ENCODE data around the gene CDH13.

GRCh38 chr16:83138512-83138911, 511.7 kb downstream of the CDH13 start:
- TF ChIP-seq, protein P1, sequence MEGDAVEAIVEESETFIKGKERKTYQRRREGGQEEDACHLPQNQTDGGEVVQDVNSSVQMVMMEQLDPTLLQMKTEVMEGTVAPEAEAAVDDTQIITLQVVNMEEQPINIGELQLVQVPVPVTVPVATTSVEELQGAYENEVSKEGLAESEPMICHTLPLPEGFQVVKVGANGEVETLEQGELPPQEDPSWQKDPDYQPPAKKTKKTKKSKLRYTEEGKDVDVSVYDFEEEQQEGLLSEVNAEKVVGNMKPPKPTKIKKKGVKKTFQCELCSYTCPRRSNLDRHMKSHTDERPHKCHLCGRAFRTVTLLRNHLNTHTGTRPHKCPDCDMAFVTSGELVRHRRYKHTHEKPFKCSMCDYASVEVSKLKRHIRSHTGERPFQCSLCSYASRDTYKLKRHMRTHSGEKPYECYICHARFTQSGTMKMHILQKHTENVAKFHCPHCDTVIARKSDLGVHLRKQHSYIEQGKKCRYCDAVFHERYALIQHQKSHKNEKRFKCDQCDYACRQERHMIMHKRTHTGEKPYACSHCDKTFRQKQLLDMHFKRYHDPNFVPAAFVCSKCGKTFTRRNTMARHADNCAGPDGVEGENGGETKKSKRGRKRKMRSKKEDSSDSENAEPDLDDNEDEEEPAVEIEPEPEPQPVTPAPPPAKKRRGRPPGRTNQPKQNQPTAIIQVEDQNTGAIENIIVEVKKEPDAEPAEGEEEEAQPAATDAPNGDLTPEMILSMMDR (IDR thresholded peaks at IDR 0.05), result no peak
- TF ChIP-seq BHLHE40 (IDR thresholded peaks at IDR 0.05; ENCODE audit: low read depth, low read length) (no peak), JUN (IDR thresholded peaks at IDR 0.05) (no peak), EHF (CRISPR knock-in tag; IDR thresholded peaks at IDR 0.05) (no peak), ZFP36 (IDR thresholded peaks at IDR 0.05; ENCODE audit: borderline replicate concordance, partially characterized antibody) (no peak), POLR2A (IDR thresholded peaks at IDR 0.05; ENCODE audit: low read length) (no peak), JUNB (IDR thresholded peaks at IDR 0.05) (no peak), HDAC2 (IDR thresholded peaks at IDR 0.05) (no peak), EP300 (IDR thresholded peaks at IDR 0.05) (no peak), E2F6 (IDR thresholded peaks at IDR 0.05; ENCODE audit: borderline replicate concordance, low read depth) (no peak), MAX (IDR thresholded peaks at IDR 0.05) (no peak), RAD21 (conservative IDR thresholded peaks at IDR 0.05 in 1 of 2, IDR thresholded peaks at IDR 0.05 in 1 of 2) (no peak), CHD2 (IDR thresholded peaks at IDR 0.05; ENCODE audit: low read length, partially characterized antibody) (no peak)
